ENCODE measurements around the gene WNT9A.
A peak's percentile ranks its signal among the peaks of the same experiment; 100 is the strongest.

WNT9A gene

GRCh38 chr1:227953022-227953412 is 5.3 kb upstream of the WNT9A start:
- DNase-seq, result no peak

DNA sequence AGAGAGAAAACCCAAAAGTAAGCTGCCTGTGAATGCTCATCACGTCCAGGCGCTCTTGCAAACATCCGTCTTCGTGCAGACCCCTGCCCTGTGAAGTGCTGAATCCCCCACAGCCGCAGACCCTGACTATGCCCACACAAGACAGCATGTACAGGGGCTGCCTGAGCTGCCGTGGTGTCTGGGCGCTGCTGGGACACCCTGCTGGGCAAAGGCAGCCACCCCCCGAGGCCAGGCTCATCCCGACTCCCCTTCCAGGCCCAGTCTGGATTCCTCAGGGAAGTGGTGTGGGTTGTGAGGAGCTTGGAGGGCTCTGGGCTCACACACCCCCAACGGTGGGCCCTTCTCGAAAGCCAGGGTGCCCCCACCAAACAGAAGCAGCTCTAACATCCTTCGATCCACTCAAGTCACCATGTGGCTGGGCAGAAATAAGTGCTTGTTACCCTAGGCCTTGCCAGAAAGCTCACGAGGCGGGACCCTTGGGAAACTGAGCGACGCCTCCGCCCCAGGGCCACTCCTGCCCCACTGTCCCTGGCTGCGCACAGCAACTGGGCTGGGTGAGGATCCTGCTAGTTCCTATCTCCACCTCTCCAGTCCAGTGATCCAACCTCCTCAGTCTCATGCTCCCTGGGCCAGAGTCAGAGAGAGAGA is 4.8 kb upstream of the WNT9A start:
- DNase-seq, result no peak

GRCh38 chr1:227951624-227952373 is 4.1 kb upstream of the WNT9A start:
- DNase-seq, result no peak

DNA sequence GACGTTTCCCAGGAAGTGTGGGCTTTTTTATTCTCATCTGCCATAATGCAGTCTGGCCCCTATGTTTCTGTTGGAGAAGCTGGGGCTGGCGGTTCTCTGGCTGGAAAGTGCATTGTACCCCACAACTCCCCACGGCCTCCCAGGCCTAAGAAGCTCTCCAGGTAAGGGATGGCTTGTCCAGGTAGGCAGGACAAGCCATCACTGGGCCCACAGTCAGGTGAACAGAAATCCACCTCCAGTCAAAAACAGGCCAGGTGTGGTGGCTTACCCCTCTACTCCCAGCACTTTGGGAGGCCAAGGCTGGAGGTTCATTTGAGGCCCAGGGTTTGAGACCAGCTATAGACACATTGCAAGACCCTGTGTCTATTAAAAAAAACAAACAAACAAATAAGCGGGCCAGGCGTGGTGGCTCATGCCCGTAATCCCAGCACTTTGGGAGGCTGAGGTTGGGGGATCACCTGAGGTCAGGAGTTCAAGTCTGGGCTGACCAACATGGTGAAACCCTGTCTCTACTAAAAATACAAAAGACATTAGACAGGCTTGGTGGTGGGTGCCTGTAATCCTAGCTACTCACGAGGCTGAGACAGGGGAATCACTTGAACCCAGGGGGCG is 3.1 kb upstream of the WNT9A start:
- DNase-seq, result no peak

DNA sequence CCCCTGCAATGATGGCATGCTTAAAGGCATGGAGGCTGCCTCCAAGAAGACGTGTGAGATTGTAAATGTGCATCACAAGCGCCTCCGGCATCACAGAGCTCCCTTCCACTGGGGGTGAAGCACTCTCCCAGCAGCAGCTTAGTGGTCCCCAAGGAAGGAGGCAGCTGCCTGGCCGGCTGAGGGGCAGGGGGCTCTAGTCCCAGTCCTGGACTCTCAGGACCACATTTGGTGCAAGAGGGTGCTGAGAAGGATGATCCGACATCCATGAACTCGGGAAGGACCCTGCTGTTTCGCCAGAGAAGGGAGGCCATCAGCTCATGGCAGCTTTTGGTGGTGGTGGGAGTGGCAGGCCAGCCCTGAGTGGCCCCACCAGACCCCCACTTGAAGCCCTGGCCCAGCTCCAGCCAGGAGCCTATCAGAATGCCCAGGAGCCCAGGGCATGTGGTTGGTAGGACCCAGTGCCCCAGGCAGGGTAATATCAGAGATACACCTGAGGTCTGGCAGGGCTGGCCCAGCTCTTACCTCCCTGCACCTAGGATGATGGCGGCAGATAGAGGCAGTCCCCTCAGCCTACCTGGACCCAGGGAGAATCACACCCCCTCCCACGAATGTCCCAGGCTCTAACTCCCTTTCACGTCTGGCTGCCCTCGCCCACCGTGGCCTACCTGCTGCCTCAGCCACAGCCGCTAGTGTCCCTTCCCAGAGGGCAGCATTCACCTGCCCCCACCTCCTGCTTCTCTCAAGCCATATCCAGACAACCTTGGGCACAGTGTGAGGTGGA is 2.4 kb upstream of the WNT9A start:
- no peak for DNase-seq

GRCh38 chr1:227949341-227949921 is 1.7 kb upstream of the WNT9A start:
- DNase-seq, result no peak

- no peak for DNase-seq
These were observed 945 bp upstream of the WNT9A start for GRCh38 chr1:227948493-227949260.

DNA sequence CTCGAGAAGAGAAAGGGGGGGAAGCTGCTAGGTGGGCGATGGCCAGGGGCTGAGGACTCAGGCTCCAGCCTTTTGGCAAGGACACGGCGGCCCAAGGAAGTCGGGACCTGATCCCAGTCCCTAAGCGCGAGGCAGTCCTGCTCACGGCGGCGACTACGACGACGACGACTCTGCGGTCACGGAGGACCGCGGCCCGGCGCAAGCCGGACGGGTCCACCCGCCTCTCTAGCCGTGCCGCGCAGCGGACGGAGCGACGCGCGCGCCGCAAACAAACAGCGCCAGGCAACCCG is 401 bp downstream of the WNT9A start:
- DNase-seq, result no peak

DNA sequence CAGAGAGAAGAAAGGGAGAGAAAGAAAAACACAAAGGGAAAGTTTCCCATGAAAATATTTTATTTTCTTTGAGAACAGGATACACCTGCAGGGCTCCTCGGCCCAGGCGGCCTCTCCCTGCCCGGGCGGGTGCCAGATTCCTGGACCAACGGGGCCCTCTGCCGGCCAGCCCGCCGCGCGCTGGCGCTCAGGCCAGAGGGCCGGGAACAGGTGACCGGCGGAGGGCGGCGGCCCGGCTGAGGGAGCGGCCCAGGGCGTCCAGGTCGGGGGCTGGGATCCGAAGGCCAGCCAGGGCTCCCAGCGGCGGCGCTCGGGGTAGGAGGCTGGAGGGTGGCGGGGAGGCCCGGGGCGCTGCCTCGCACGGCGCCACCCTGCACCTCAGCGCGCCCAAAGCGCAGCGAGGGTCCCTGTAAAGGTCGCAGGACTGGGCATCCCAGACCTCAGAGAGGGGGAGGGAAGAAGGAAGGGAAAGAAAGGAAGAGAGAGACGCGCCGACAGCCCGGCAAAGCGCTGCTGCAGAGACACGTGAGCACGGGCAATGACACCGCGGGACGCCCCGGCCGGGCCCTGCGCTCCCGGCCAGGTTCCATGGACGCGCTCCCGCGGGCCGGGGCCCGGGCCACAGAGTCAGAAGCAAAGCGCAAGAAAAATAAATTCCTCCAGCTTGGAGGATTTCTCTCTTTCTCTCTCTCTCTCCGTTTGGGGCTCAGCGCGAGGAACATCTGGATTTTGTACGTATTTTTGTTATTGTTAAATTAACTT is 927 bp downstream of the WNT9A start:
- DNase-seq, result no peak

DNA sequence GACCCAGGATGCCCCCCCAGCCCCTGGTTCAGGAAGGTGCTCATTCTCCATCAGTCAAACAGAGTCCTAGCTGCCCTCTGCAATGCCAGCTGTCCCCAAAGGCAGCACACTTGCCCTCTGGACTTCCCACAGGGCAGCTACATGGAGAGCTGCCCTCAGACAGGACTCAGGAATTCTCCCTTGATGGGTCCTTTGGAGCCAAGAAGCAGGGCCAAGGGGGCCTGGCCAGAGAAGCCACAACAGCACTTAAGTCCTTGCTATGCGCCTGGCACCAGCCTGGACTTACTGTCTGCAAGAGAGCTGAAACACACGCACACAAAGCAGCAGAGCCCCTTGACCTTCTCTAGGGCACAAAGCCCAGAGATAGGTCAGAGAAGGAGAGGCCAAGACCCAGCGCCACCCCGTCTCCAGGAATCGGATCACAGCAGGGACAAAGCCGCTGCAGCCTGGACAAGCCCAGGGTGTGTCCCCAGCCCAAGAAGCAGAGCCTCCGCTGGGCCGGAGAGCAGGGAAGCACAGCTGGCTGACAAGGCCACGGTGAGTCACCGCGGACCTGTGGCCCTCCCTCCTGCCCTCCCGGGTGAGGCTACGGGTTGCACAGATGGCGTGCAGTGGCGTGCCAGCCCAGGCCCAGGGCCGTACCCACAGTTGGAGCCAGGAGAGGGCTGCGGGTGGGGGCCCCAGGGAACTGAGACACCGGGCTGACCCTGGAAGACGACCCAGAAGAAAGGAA is 1.7 kb downstream of the WNT9A start:
- peak in 1 of 2 donors; percentile 77 for DNase-seq

DNA sequence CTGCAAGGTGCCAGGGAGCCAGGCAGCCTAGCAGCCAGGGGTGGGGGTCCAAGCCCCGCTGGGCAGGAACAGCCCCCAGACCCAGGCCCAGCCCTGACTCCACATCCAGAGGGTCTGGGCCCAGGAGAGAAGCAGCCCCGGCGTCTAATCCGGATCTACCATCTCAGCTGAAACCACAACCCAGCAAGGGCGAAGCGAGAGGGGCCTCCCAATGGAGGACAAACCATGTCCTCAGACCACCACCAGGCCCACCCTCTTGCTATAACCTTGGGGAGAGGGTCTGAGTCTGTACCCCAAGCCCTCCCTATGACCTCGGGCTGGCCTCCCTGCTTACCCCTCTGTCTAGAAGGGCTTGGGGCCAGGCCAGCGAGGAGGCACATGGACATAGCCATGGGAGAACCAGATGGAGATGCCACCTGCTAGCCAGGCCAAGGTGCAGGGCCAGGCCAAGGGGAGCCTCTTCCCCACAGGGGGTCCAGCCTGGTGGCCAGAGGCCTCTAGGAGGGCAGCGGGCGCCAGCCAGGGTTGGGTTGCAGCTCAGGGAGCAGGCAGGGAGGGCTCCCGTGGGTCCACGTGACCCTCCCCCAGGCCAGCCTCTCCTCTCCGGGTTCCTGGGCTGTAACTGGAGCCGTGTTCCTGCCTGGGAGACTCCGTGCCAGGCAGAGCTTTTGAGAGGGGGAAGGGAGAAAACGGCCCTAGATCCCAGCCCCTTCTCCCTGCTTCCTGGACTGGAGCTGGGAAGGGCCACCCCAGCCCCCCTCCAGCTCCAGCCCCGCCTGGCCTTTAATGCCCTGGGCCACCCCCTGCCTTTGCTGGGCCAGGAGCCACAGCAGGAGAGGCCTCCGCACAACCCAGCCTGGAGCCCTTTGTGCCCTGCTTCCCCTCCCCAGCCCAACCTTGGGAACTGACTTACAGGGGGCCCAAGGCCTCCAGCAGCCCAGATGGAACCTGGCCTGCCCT is 2.5 kb downstream of the WNT9A start:
- no peak for DNase-seq

DNA sequence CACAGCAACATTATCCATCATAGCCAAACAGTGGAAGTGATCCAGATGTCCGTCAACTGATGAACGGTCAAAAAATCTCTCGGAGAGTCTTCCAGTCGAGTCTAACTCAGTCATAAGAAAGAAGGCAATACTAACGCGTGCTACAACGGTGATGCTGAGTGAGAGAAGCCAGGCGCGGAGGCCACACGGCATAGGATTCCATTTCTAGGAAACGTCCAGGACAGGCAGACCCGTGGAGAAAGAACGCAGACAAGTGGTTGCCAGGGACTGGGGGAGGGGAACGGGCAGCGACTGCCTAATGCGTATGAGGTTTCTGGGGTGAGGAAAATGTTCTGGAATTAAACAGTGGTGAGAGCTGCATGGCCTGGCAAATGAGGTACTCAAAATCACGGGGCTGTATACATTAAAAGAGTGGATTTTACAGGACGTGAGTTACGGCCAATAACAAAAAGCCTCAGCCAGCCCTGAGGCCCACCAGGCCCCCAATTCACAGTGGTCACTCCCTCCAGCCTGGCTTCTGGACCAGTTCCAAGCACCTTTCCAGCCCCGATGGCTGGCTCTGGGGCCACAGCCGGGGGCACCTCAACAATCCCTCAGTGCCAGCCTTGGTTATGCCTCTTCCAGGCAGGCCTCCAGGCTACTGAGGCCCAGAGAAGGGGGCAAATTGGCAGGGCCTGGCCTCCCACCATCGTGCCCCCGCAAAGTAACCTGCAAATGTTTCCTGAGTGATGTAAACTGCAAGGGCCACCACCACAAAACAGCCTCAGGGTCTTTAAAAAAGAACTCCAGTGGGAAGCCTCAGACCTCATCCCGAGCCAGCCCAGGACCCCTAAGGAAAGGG is 3.4 kb downstream of the WNT9A start:
- no peak for DNase-seq

- no peak for DNase-seq
These were observed 4.2 kb downstream of the WNT9A start for GRCh38 chr1:227943381-227944089.

DNA sequence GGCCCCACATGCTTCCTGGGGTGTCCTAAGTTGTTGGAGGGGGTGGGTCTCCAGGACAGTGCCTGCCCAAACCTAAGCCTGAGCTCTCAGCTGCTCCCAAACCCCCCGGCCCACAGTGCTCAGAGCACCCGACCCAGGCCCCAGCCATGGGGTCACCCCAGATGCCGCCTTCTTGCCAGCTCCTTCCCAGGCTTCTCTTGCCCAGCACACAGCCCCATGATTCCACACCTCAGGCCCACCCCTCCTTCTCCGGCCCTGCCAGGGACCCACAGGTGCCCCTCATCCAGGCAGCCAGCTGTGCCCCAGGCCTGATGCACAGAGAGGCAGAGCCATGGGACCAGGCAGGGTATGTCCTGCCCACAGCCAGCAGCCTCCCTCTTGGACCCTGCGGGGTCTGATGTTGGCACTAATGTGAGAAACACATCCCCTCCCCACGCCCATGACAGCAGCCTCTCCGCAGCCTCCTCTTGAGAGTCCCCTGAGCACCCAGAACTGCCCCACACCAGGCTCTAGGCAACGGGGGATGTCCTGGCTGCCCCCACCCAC is 4.9 kb downstream of the WNT9A start:
- no peak for DNase-seq

DNA sequence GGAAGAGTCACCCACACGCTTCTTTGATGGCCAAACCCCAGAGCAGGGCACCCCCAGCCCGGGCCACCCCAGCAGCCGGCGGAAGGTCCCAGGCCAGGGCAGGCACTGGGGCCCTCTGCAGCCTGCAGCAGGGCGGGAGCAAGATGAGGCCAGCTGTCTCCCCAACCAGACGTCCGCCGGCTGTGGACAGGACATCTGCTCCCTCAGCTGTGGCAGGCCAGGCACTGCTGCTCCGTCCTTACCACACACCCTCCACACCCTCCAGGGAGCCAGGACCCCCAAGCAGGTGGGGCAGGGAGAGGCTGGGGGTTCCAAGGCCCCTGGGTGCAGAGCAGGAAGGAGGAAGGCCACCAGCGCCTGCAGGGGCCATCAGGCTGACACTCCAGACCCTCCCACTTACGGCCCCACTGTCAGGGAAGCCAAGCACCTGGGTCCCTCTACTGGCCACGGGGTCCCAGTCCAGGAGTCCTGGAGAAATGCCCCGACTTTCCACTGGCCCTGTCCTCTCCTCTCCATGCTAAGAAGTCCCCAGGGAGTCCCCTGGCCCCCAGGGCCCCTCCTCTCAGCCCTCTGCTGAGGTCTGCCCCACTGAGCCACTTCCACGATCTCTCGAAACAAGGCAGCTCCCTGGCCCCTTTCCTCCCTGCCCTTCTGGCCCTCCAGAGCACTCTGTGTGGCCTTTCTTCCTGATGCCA is 5.6 kb downstream of the WNT9A start:
- no peak for DNase-seq

- DNase-seq, result no peak
These were observed 6.2 kb downstream of the WNT9A start for GRCh38 chr1:227941509-227942020.

- no peak for DNase-seq
These were observed 6.9 kb downstream of the WNT9A start for GRCh38 chr1:227940791-227941241.
